ENCODE data around the gene TPD52L1. TPM values are rescaled to one million over a fixed set of nuclear protein-coding genes. Genes with fewer than 3 reads are reported as not detected.

TPD52L1 gene
- polyA plus RNA-seq, 10 donors = 37.0 to 57.1 (median 46.9) TPM

DNA sequence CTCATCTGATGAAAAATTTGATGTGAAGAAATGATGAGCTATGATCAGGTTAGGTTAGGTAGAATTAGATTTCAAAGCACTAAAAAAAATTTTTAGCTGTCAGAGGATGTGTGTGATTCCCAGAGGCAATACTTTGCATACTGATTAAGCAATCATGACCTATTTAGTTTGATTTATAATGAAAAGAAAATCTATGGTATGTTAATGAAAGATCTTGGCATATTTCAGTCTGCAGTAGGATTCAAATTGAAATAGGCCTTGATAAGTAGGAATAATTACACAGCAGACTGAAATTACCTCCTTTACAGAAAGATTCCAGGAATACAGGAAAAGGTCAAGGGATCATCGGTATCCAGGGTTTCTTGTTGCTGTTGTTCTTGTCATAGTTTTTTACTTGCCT lies 78.9 kb downstream of the TPD52L1 start:
- peak in 1 of 3 donors; percentile 58 for DNase-seq

DNA sequence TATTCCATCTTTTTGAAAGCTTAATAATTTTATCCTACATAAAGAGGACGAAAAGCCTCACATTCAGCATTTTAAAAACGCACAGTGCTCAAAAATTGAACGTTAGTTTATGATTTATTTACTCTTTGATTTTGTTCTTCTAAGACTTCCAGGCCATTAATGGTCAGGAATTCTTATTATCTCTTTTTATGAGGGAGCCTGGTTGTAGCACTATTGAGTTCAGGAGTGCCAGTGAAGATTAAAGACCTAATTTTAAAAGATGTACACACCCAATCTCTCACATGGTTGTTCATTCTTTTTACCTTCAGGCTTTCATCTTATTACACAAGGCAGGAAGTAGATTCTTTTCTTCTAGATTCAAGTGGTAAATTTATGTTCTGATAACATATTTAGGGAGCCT lies 79.6 kb downstream of the TPD52L1 start:
- no peak for DNase-seq

DNA sequence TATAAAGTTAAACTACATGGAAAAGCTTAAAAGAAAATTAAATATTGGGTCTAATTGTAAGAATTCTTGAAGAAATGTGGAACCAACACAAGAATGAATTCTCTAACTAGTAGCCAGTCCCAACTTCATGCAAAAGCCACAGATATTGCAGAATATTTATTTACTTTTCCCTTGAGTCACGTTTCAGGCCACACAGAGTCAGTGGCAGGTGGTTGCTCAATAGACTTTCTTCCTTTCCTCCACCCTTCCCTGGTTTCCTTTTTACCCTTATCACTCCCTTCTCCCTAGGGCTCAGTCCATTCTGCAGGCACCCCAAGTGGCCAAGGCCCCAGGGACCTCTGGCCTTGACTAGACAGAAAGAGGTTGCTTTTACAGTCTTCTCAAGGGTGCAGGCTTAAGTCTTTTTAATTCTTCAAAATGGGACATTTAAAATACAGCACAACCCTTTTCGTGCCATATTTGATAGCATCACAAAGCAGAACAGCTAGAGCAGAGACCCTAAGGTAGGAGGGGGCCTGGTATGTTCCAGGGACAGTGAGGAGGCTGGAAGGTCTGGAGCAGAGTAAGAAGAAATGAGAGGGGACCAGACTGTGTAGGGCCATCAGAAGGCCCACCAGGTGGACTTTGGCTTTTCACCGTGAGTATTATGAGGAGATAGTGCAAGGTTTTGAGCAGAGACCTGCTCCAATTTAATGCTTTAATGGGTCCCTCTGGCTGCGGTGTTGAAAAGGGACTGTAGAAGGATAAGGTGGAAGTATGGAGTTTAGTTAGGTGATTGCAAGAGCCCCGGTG lies 83.2 kb downstream of the TPD52L1 start:
- DNase-seq = no peak

DNA sequence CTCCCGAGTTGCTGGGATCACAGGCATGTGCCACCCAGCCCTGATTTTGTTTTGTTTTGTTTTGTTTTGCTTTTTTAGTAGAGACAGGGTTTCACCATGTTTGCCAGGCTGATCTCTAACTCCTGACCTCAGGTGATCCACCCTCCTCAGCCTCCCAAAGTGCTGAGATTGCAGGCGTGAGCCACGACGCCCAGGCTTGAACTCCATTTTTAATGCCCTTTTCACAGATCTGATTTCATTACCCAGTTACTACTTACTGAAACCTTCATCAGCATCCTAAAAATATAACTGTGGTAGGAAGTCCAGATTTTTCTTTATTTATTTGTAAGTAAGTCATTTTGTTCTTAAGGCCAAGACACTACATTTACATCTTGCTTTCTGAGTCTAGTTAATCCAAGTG lies 84.2 kb downstream of the TPD52L1 start:
- DNase-seq = no peak

DNA sequence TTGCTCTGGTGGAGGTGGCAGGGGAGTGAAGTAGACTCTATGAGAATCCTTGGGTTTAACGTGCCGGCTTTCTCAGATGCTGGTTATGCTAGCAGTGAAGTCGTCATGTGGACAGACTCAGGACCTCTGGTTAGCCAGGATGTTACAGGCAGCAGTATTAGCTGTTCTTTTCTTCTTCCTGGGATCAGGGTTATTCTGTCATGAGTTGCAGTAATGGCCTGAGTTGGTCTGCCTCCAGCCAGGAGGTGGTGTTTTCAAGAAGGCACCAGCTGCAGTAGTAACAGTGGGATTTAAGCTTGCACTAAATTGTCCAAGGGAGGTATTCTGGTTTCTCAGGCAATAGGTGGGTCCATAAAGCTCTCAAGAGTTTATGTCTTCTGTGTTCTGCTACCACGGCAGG lies 91.5 kb downstream of the TPD52L1 start:
- DNase-seq = no peak

DNA sequence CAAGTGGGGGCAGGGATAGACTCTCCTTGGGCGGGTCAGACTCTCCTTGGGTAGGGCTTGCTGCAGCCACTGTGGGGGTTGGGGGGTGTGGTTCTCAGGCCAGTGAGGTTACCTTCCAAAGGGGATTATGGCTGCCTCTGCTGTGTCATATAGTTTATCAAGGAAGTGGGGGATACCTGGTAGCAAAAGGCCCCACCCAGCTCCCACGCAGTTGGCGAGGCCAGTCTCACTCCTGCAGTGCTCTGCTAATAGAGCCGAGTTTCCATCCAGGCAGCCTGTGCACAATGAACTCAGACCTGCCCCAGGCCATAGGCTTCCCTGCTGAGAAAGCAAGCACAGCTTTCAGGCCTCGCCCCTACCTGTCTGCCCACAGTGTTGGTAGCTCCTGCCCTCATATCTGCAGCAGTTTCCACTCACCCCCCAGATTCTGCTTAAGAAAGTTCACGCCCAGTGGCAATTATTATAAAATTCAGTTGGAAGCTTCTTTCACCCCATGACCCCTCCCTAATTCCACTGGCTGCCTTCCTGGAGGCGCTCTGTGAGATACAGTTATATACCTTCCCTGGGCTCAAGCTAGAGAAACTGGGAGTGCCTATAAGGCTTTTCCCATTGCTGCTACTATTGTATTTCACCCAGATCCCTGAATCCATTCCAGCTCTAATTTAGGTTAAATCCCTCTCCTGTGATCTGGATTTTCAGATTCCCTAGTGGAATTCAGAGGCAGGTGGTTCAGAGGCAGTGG lies 92.1 kb downstream of the TPD52L1 start:
- no peak for DNase-seq

DNA sequence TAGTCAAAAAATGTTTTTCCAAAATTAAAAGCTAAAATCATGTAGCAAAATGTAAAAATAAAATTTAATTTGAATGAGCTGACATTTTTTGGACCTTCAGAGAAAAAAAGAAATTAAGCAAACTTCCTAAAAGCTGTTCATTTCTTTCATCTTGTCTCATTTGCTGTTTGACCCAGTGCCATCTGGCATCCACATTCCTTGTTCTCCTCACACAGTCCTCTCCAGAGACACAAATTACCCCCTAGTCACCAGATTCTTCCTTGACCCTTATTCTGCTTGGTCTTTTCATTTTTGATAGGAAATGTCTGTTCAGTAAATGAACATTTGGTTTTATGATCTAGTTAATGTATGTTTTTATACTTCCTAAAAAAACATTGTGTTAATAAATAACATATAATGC lies 93.0 kb downstream of the TPD52L1 start:
- no peak for DNase-seq

DNA sequence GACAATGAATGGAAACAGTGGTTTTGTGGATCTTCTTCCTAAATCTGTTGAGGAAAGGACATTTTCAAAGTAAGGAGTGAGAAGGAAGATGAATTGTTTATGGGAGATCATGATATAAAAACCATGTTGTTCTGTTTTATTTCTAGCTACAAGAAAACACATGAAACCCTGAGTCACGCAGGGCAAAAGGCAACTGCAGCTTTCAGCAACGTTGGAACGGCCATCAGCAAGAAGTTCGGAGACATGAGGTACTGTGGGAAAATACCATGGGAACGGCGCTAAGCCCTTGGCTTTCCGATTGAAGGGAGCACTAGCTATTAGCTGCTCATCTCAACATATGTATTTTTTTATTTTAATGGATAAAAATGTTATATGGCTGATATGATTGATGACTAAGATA lies 94.6 kb downstream of the TPD52L1 start:
- no peak for DNase-seq

DNA sequence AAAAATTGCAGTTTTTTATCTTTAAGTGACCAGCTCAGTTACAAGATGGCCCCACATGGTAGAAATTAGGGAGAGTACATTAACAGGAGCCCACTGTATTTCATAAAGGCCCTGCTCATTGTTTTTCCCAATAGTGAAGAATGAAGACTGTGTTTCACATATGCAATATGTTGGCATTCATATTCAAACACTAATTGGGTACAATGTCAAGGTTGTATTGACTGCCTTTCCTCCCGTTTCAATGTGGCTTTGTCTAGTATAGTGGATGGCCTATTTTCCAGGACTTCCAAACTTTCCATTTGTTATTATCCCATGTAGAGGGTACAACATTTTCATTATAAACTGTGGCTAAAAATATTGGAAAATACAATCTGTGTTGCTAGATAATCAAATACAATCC lies 96.9 kb downstream of the TPD52L1 start:
- DNase-seq = no peak

DNA sequence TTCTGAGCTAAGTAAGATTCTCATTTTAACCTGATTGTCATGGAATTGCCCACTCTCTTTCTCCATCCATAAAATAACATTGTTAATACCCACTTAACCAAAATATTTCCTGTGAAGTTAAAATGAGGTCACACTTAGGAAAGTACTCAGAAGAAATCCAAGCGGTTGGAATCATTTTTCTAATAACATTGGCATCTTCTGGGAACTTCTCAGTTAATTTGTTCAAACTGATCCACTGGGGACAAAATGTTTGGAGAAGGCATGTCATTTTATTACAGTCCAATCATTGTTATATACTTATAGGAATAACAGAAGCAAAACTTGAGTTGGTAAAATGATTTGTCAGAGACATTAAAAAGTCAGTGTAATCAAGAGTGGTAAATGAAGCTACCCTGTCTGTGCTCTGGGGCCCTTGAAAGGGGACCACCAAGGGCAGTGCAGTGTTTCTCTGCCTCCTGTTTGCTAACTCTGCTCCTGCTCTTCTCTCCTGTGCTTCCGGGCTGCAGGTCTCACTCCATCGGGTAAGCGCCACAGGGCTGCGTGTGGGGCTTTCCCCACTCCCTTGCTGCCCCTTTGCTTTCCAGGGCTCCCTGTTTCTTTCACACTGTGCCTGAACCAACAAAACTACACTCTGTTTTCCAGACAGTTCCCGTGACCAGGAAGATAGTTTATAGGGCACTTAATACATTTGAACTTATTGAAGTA lies 98.1 kb downstream of the TPD52L1 start:
- no peak for DNase-seq

DNA sequence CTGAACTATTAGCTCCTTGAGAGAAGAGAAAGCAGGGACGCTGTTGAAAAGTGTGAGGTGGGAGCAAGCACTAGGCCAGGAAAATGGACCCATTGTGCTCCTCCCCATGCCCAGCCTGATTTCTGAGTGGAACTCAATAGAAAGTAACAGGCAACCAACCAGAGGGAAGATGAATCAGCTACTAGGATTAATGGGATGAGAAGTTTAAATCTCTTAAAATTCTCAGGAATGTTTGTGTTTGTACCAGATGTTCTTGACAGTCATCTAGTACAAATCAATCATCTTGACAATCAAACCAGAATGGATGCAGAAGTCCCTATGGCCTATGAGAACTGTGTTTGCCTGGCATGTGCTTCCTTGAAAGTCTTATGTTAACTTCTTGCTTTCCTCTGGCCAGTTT lies 99.3 kb downstream of the TPD52L1 start:
- peak in 1 of 3 donors; percentile 24 for DNase-seq

DNA sequence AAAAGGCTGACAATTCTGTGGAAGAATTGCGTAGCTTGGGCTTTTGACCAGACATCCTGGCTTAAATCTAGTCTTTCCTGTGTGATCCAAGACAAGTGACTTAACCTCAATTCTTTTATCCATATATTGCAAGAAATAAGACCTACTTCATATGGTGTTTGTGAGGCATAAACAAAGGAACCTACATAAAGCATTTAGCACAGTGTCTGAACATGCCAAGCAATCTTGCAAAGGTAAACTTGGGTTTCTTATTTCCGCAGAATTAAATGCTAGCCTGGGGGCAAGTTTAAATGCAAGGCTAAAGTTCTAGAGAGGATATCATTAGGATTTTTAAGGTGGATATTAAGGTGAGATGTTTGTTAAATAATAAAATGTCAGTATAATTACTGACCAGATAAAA lies 100.3 kb downstream of the TPD52L1 start:
- no peak for DNase-seq

DNA sequence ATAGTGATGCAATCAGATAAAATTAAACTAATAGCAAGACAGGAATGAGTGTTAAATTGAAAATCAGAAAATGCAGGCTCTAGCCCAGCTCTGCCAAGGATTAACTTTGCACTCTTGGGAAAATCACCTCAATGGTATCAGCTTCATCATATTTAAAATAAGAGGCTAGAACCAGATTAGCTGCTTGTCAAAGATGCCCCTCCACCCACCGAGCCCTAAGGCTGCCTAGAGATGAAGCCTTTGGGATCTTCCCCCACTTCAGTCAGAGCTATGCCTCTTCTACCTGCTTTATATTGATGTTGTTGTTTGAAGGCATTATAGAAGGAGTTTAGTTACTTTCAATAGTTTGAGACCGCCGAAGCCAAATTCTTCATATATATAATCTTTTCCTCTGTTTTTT lies 100.7 kb downstream of the TPD52L1 start:
- DNase-seq = no peak

DNA sequence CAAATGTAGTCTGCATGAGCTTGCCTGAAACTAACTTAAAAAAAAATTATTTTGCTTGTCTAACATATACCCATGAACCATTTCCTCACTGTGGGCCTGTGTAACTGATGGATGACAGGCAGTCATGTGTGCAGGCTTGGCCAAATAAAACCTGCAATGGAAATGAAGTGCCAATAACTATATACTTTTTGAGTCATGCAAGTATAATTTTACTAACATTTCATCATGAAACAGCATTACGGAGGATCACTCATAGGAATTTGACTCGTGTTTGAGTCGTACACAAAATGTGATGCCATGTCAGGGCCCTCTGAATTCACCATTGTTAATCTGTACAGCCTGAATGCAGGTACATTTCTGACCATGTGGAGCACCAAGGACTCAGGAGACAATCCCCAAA lies 101.6 kb downstream of the TPD52L1 start:
- no peak for DNase-seq

DNA sequence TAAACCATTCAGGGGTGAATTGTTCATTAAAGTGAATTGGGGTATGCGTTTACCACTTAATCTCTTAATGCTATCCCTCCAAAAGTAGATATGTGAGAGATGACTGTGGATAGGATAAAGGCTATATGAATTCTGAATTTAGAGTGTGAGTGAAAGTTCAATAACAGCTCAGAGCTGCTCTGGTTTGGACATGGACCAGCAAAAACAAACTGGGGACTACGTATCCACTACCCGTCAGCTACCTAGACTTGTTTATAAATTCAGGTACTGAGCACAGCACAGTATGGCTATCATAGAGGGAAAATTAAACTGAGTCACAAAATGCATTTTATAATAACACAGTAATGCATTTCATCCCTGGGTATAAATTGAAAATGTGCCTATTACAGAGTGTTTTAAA lies 103.8 kb downstream of the TPD52L1 start:
- no peak for DNase-seq

DNA sequence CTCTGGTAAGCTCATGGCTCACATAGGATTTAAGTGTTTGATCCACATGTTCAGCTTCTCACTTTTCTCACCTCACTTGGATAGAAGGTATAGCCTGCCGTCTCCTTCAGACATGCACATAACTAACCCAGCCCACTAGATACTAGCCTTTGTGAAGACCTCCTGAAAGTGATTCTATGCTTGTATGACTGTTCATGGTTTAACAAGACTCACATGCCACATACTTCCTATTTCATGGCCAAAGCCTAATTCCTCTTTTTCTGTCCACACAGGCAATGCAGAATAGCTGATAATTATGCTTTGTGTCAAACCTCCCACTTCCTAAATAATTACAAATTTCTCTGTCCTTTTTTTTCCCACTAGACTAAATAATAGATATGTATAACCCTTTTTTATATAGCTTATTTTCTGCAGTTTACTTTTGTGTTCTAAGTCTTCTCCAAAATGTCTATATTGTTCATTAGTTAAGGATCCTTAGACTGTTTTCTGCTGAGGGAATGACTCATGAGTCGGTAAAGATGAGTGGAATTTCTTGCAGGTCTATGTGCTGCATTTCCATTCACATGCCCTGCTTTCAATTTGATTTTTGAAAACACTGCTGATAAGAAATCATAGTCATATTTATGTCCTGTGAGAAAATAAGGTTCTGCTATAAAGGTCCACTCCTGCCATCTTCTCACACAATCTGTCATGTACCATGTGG lies 105.2 kb downstream of the TPD52L1 start:
- DNase-seq = no peak

DNA sequence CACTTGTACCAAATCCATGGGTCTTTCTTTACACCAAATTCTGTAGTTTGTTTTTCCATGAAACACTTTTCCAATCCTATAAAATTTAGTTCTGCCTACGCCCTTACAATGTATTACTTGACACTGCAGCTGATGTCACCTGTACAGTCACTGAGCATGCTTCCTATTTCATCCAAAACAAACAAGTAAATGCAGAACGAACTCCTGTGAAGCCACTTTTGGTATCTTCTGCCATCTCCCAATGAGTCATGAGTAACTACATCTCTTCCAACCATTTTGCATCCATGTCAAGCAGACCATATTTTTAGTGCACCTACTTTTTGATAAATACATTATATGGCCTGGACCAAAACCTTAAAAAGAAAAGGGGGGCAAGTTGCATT lies 105.8 kb downstream of the TPD52L1 start:
- DNase-seq = no peak

DNA sequence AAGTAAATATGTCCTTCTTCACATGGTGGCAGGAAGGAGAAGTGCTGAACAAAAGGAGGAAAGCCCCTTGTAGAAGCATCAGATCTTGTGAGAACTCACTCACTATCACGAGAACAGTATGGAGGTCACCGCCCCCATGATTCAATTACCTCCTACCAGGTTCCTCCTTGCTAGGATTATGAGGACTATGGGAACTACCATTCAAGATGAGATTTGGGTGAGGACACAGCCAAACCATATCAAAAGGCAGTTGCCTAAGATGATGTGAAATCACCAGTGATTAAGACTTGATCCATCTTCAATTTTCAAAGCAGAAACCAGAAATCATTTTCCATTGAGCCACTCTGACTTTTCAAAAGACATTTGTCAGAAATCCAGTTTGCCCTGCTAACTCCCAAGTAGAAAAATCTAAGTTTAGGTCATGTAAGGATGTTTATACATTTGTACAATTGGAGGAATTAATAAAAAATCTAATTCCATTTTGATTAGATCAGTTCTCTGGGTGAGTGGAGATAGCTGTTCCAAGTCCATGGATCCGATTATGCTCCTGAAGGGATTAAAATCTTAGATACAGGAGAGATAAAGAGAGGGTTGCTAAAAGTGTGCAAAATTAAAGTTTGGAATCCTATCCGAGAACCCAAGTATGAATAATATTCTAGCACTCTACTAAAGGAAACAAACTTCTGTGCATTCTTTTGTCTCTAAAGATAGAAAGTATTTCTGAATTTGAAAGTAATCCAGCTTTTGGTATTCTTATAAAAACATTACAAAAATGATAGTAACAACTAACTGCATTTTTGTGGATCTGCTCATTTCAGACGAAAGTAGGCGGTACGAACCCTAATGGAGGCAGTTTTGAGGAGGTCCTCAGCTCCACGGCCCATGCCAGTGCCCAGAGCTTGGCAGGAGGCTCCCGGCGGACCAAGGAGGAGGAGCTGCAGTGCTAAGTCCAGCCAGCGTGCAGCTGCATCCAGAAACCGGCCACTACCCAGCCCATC lies 108.7 kb downstream of the TPD52L1 start:
- DNase-seq = peak in 1 of 3 donors; percentile 67

DNA sequence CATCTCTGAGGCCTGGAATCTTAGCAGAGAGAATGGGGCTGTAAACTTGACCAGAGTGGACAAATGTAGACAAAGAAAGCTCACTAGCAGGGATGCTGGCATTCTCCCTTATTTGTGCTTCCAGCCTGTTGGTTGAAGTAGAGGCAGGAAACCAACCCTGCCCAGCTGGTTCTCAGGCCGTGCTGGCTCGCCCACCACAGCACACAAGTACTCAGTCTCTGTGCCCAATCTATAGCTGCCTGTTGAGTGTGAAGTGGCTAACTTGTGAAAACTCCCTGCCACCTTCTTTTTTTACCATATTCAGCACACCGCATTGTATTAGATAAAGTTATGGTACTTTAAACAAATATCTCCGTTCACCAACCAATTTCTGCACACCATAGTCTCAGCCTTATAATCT lies 110.9 kb downstream of the TPD52L1 start:
- no peak for DNase-seq

DNA sequence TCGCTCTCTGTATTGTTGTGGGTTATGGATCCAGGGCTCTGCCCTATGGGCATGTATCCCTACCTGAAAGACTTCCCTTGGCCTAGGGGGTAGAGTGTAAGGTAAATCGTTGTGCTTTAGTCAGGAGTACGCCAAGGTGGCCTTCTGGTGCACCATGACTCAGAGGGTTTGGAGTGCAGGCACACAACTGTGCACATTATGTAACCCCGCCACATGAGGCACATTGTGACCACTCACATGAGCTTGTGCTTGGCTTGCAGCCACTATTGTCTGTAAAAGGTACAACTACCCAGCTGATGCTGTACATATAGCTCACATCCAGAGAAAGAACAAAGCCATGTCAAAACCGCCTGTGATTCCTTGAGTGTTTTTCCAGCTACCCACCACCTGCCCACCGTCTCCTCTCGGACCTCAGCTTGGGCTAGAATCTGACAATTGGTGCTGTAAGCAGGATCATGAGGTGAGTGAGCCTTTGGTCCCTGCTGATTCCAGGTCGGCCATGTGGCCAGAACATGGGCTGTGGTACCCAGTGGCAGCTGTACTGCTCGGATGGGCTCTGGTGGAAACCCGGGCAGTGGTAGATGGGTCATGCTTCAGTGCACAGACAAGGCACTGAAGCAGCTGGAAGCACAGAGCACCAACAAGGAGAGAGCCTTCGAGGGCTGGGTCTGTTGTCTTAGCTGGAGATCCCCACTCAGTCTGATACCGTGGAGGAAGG lies 114.4 kb downstream of the TPD52L1 start:
- no peak for DNase-seq

All from muscle of back (tissue), 11 donors.